NCI-H1048 (cell line): ENCODE data around the gene PAPPA.

Experiments used
- DNase-seq: peaks from one replicate; lab custom pipeline; 2025; lab: John Stamatoyannopoulos, UW

PAPPA gene

DNA sequence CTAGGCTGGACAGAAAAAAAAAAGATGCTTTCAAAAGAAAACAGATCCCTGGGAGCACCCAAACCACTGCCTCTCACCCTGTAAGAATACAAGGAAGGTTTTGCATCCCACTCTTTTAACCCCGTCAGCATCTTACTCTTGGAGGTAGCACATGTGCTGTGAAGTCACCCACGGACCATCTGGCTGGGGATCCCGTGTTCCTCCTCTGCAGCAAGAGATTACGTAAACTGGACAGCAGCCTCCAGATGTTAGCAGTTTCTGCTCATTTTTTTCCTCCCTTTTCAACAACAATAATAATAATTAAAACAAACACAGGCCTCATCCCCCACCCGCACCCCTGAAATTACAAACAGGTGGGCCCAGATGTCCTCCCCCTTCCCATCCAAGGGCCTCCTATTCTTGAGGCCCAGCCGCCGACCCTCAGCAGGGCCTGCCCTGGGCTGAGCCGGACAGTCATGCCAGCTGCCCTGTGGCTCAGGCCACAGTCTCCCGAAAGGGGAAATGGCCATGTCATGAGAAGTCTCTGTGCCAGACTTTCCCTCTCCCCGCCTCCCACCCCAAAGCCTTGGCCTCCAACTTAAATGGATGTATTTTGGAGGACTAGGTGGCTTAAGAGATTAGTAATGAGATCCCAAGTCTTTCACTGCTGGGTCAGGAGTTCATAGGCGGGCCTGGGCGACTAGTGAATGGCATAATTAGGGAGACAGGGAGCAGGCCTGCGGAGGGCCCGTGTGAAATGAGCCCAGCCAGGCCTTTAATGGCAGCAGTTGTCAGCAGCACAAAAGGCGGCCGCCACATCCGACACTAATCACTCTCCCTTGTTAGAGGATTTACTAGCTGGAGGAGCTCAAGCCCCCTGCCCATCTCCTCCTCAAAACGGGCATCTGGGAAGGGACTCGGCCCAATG is 165.1 kb downstream of the PAPPA start:
- DNase-seq, result no peak

DNA sequence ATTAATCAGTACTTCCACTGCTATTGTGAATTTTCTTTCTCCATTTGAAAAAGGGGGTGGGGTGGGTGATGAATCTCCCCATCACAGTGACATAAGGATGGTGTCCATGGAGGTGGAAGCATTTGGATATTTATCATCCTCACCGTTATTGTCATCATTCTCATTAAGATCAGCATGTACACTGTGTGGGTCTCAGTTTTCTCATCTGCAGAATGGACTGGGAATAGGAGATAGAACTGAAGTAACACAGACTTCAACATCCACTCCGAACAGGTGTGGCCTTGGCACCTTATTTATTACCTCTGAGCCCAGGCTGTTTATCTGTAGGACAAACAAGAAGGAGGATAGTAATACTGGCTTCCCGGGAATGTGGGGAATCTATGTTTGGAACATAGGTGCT is 165.9 kb downstream of the PAPPA start:
- DNase-seq, result no peak

DNA sequence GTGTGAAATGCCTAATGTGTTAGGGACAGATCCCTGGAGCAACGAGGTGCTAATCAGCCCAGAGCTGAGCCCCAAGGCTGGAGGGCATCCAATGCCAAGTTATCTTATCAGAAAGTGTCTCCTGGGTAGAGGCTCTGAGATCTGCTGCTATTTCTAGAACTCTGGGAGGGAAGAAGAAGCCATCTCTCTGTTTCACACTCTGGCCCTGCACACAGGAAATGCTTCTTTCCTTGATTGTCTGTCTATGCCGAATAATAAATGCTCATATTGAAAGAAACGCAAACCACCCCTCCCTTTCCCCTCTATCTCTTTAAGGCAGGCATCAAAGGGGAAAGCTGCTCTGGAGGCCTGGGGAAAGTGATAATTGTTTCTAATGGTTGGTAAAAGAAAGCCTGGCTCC is 166.7 kb downstream of the PAPPA start:
- no peak for DNase-seq

DNA sequence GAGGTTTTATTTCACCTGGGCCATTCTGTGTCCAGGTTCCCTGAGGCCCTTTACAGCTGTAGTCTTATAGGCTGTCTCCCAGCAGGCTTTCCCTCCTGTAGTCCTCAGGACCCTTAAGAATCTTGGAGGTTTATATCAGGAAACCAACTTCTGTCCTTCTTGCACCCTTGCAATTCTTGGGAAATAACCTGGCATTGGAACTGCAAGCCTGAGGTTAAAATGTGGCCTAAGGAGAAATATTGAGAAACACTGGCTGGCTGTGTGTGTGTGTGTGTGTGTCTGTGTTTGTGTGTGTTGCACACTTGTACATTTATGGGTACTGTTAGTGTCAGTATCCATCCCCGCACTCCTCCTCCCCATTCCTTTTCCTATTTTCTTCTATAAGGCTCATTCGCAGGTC is 168.9 kb downstream of the PAPPA start:
- DNase-seq, result no peak

DNA sequence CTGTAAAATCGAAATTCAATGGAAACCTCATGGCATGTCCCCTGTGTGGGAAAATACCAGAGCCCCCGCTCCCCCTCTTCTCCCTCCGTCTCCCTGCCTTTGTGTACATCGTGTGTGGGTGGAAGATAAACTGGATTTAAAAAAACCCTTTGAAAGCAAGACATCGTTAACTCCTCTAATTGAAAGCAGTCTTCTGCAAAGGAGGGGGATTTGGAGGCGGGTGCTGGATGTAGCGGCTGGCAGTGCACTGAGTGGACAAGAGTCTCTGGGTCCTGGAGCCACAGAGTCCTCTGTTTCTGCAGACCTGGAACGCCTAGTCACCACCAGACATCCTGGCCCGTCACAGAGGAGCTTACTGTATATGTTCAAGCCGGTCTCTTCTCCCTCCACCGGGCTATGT is 169.4 kb downstream of the PAPPA start:
- DNase-seq, result no peak

DNA sequence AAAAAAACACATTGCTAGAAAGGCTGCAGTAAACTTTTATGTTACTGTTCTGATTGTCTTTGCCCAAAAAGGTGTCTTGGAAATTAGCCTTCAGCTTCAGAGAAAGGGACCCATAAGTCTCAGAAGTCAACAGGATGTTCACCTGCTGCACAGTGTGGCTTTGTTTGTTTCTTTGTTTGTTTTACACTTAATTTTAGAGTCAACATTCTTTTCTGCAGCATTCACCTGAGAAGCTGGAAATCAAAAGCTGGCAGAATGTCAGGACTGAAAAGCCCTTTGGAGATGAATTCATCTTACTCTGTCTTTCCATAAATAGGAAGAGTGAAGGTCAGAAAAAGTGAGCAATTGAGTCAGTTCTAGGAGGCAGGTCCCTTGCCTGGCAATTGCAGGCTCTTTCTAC is 170.0 kb downstream of the PAPPA start:
- no peak for DNase-seq

DNA sequence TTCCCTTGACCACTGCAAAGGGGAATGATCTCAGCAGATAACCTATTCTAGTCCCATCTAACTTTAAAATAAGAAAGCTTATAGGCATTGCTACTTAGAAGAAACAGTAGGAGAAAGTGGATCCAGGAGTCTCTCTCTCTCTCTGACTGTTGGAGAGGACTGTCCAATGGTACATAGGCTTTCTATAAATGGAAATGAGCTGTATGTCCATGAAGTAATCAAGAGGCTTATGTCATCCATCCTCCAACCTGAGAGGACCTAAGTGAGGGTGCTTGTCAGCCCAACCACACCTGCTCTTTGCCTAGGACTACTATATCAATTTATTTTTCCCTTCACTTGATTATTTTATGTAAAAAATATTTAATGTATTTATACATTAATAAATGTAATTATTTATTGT is 172.3 kb downstream of the PAPPA start:
- DNase-seq, result no peak

DNA sequence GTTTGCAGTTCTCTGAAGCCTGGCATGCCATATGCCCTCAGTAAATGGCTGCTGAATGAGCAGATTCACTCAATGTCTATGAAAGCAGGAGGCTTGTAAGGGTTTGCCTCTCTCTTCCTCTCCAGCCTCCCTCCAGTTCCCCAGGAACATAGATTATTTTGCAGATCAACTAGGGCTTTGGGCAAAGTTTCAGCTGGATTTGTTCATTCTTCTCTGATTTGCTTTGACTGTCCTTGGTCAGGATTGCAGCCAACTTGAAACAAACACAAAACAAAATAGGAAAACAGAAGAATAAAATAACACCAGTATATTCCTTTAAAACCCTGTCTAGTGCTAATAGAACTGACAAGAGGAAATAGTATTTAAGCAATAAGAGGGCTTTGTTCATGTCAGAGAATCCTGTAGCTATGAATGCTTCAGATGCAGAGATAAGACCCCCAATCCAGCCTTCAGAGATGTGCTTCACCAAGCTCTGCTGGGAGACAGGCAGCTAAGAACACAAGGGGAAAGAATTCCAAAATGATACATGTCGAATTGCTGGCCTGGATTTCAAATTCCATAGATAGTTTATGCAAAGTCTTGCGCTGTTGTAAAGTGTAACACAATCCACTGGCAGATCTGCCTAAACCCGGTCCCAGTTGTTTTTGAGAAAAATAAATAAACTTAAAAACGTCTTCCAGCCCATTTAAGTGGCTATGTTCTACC is 174.3 kb downstream of the PAPPA start:
- DNase-seq, result no peak

DNA sequence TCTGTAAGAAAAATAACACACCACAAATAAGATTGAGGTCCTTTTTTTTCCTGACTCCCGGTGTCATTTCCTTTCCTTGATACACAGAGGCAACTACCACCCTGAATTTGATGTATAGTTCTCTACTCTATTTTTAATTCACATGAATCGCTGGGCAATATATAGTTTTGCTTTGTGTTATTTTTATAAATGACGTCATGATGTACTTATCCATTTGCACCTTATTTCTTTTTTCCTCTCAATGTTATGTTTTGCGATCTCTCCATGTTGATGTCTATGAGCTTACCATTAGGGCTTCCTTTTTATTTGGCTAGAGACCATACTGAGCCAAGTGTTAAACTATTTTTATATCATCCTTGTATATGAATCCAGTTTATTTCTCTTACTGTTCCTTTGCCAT is 175.9 kb downstream of the PAPPA start:
- DNase-seq, result no peak

DNA sequence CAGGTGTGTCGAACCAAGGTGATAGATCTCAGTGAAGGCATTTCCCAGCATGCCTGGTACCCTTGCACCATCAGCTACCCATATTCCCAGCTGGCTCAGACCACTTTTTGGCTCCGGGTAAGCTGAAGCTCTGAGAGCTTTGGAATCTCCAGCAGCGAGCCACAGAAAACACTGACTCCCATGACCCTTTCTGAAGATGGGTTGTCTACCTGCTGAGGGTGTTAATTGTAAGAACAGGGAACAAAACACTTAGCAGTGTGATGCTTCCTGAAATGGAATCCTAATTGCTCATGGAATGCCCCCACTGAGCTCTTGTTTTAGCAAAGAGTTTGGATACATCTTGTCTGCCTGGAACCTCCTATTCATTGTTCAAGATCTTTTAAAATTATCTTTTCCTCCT is 177.7 kb downstream of the PAPPA start:
- DNase-seq, result no peak

DNA sequence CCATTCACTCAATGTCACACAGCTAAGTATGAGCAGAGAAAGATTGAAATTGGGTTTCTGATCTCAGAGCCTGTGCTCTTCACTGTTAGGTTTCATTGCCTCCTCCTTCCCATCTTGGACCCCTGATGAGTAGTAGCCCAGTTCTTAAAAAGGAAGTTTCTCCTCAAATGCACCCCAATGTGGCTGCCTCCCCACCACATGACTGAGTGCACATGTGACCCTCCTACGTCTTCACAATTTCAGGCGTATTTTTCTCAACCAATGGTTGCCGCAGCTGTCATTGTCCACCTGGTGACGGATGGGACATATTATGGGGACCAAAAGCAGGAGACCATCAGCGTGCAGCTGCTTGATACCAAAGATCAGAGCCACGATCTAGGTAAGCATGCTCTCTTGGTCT is 178.5 kb downstream of the PAPPA start:
- no peak for DNase-seq

DNA sequence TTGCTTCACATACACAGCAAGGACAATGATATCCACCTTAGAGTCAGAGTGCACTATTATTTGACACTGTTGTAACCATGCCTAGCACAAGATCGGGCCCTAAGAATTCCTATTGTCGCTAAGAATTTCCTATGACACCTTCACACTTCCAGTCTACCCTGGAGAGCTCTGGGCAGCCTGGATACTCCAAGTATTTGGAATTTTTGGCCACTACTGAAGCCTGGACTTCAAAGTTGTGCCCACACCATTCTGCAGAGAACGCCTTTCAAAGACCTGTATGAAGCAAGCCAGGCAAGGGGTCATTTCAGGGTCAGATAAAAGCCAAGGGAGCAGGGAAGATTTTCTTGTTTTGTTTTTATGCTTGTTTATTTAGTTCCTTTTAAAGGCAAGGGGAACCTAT is 179.7 kb downstream of the PAPPA start:
- no peak for DNase-seq

DNA sequence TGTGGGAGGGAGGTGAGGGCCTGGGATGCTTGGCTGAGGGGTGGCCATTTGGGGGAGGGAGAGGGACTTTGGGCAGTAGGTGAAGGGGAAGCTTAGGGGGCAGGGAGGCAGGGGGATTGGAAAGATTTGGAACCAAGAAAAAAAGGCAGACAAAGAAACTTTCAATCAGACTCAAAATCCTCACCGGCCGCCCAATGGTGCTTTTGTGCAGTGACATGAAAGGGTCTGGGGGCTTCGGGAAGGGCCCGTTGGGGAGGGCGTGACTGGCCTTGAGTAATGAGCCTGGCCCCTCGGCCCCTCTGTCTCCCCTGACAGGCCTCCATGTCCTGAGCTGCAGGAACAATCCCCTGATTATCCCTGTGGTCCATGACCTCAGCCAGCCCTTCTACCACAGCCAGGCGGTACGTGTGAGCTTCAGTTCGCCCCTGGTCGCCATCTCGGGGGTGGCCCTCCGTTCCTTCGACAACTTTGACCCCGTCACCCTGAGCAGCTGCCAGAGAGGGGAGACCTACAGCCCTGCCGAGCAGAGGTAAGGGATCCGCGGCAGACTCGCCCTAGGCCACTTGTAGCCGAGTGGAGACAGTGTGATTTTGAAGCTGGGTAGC is 181.1 kb downstream of the PAPPA start:
- no peak for DNase-seq

DNA sequence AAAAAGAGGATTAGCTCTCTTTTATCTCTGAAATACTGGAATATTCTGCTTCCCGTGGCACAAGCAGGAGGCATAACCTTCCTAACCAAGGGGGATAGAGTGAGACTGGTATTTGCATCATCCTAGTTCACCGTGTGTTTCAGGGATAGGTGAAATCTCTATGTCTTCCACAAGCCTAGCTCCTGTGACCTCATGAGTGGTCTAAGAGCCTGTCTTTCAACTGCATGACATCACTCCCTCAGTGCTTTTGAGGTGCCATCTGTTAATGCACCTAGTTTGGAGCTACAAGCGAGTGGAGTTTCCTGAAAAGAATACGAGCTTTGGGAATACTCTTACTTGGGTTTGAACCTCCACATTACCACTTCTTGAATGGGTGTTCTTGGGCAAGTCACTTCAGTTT is 181.8 kb downstream of the PAPPA start:
- no peak for DNase-seq

DNA sequence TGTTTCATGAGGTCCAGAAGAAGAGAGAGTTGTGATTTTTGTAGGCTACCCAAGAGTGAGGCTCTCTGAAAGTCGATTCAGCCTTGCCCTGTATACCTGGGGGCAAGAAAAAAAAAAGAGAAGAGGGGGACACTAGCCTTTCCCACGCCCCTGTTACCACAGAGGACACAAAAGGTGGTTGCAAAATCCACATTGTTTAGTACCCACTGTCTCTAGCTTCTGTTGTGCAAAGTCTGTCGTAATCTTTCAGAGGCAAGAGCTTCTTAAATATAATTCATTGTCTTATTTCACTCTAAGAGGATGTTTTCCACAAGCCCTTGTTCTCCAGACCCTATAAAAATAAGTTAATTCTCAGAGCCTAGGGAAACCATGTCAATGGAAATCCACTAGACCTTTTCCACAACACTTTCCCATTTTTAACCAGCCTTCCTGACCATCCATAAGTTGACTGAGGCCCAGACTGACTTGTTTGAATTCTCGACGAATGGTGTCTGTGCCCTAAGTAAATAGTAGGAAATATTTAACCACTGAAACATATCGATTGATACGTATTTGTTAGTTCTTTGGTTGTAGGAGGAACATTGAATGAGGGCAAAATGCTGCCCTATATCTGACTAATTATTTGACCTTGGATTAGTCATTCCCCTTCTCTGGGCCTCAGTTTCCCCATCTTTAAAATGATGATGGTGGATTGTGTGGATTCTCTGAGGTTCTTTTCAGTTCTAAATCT is 182.7 kb downstream of the PAPPA start:
- no peak for DNase-seq

DNA sequence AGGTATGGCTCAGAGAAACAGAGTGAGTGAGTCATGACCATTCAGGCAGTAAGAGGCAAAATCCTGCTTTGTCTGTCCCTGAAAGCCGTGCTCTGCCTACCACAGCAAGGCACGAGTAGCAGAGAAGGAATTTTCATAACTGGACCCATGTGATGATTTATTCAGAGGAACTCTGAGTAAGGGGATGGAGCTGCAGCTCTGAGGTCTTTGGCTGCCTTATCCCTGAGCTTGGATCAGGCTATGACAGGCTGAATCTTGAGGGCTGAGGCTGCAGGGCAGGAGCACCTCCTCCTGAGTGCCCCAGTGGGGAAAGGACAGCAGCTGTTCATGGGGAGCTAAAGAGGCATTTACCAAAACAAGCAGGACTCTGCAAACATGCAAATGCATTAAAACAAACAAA is 183.4 kb downstream of the PAPPA start:
- no peak for DNase-seq

DNA sequence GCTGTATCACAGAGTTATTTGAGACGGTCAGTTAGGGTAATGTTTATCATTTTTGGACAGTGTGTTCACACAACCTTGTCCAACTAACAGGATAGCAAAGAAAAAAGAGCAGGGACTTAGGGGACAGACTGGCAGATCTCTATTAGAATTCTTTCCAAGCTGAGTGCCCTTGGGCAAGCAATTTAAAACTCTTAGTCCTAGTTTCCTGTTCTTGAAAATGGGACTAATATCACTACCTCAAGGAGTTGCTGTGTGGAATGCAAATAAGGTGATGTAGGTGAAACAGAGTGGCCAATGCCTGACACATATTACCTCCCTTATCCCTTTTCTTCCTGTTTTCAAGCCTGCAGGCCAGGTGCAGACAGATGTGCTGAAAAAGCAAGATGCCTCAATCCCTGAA is 186.7 kb downstream of the PAPPA start:
- DNase-seq, result no peak

DNA sequence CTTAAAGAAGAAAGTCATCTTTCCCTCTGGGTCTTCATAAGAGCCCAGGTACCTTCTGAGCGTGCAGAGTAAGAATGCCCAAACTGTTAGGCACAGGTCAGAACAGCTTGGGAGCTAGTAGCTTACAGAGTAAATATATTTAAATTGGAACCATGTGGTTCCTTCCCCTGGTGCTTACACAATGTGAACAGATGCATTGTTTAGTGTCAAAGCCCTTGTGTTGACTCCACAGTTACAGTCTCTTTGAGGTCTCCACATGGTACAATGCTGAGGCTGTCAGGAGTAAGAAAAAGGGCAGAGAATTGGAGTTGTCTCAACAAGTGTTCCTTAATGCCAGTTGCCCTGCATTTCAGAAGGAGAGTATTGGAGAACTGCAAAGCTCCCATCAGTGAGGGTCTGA is 188.5 kb downstream of the PAPPA start:
- DNase-seq, result no peak

DNA sequence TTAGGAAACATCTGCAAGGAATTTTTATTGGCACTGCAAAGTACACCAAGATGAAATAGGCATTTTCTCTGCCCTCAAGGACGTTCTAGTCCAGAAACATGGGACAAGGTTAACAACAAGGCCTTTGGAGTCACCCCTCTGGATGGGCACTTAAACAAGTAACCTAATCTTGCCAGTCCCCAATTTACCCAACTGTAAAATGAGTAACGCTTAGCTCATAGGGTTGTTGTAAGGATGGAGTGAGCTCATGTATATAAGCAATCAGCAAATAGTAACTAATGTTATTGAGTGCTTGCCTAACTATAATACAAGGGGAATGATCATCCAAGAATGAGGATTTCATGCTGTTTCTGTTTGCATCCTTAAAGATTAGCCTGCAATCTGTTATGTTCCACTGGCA is 189.3 kb downstream of the PAPPA start:
- no peak for DNase-seq

DNA sequence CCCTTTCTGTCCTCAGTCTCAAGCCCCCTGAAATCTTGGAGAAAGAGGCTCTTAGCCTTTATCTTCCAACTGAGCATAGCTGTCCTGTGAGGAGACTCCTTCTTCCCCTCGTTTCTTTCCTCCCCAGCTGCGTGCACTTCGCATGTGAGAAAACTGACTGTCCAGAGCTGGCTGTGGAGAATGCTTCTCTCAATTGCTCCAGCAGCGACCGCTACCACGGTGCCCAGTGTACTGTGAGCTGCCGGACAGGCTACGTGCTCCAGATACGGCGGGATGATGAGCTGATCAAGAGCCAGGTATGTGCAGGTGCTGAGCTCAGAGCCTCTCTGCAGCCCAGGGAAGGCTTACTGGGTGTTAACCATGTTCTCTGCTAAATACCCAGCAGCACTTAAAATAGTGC is 190.8 kb downstream of the PAPPA start:
- no peak for DNase-seq

DNA sequence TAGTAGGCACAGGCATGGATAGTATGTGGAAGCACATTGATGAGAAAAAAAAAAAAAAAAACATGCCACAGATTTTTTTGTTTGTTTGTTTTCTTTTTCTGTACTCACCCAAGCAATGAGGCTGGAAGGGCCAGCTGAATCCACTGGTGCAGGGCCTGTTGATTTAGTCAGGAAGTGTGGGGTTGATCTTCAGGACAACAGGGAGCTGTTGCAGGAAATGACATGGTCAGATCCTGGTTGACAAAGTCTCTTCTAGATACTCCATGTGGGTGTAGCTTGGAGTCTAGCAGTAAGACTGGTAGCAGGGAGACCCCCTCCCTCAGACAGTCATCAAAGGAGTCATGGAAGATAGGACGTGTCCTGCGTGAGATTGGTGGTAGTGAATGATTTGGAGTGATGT is 191.8 kb downstream of the PAPPA start:
- DNase-seq, result no peak

DNA sequence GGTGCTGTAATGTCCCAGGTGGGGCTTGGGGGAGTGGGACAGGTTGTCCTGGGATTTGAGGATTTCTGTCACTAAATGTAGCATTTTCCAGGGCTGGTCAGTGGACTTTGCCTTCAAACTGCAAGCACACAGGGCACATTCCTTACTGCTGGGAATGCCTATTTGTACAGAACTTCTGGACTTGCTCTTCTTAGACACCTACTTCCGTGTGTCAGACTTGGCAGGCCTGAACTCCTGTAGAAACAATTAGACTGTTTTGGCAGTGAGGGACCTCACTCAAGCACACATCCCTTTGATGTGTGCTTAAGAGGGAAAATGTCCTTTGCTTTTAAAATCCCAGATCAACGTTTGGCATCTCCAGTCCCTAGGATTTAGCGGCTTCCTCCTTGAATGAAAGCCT is 192.2 kb downstream of the PAPPA start:
- DNase-seq, result no peak

DNA sequence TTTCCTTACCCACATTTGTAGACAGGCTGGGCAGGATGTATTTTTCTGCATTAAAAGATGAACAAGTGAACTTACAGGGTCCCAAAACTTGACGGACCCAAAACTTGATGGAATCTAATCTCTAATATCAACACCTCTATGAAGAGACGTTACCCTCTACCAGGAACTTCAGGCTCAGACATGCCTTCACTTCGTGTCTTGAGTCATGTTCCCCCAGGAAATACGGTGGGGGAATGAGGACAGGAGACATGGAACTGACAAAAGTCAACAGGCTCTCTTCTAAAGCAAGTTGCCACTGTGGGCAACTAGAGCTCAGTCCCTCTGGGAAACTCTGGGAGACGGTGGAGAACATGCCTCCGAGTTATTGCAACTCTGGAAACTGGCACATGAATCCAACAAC is 196.1 kb downstream of the PAPPA start:
- DNase-seq, result no peak
